DND-41 (cell line): Measurements from ENCODE around the gene CSN3.

Experiments
- EZH2 ChIP-seq: IDR thresholded peaks from 3 replicates; pipeline ENCODE4 v1.6.1; 2012; ENCODE audit warnings: borderline replicate concordance, low read depth, mild to moderate bottlenecking, moderate library complexity, low read length, inconsistent platforms; ENCODE audit not compliant: severe bottlenecking
- TF ChIP-seq, protein P1 (sequence below): IDR thresholded peaks from 2 replicates; pipeline ENCODE4 v1.5.1; 2012; ENCODE audit warnings: borderline replicate concordance, low read length, moderate library complexity, mild to moderate bottlenecking; ENCODE audit not compliant: poor library complexity, severe bottlenecking; ENCODE audit errors: extremely low read depth

GRCh38 chr4:70298051-70298450, 55.7 kb downstream of the CSN3 start:
- TF ChIP-seq, protein P1, sequence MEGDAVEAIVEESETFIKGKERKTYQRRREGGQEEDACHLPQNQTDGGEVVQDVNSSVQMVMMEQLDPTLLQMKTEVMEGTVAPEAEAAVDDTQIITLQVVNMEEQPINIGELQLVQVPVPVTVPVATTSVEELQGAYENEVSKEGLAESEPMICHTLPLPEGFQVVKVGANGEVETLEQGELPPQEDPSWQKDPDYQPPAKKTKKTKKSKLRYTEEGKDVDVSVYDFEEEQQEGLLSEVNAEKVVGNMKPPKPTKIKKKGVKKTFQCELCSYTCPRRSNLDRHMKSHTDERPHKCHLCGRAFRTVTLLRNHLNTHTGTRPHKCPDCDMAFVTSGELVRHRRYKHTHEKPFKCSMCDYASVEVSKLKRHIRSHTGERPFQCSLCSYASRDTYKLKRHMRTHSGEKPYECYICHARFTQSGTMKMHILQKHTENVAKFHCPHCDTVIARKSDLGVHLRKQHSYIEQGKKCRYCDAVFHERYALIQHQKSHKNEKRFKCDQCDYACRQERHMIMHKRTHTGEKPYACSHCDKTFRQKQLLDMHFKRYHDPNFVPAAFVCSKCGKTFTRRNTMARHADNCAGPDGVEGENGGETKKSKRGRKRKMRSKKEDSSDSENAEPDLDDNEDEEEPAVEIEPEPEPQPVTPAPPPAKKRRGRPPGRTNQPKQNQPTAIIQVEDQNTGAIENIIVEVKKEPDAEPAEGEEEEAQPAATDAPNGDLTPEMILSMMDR, result no peak
- TF ChIP-seq EZH2, result no peak
